ENCODE results near the gene ZBTB16. TPM values are rescaled to one million over a fixed set of nuclear protein-coding genes. Genes with fewer than 3 reads are reported as not detected.

Gene ZBTB16
- total and polyA plus RNA-seq, 7 experiments from 2014 or later = 3.0 to 22.1 (median 7.2) TPM

GRCh38 chr11:114110952-114111947 lies 51.7 kb downstream of the ZBTB16 start:
- CTCF ChIA-PET = interaction anchor here (0.7 kb wide), 1 partner anchor 64 kb away, joined by 3 read pairs; no protein-coding TSS in a partner anchor

DNA sequence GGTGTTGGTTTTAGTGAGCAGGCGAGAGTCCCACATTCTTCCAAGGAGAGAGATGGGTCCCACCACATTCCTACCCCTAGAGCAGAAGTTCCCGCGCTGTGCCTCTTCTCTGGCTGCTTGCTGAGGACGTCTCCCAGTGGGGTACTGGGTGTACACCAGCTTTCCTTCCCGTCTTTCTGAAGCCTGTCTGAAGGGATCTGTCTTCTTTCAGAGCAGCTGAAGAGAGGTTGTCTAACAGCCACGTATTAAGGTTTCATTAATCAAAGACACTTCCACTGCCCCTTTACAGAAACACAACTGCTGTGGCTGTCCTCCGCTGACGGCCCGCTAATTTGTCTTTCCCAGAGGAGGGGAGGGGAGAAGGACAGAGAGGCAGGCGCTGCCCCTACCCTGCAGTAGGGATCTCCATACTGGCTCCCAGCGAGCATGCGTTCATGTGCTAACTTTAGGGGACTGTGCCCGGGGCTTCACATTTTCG lies 56.0 kb downstream of the ZBTB16 start:
- Histone ChIP-seq H3K4me1 (ENCODE audit: control insufficient read depth in 2 of 2, insufficient read depth in 2 of 2, low read length in 2 of 2) (no peaks in the 10 kb centered on the region), H3K27ac (ENCODE audit: low read depth, low read length) (no peak overlapping the region), H3K4me3 (ENCODE audit: low read length) (no peak overlapping the region), H3K9me3 (ENCODE audit: control insufficient read depth in 2 of 3, low read length in 3 of 3) (no peaks in the 10 kb centered on the region), H3K27me3 (ENCODE audit: control insufficient read depth in 2 of 2, insufficient read depth in 2 of 2, low read length in 2 of 2) (no peaks in the 10 kb centered on the region), H3K36me3 (ENCODE audit: control insufficient read depth in 2 of 3, insufficient read depth in 3 of 3, low read length in 3 of 3) (no peaks in the 10 kb centered on the region)
- CTCF ChIA-PET = no interaction called here
- Mint-ChIP-seq H3K27ac (no peak overlapping the region), H3K4me3 (no peak overlapping the region), H3K36me3 (peaks cover 0 to 11% (median 0%) of the 10 kb centered on the region in 5 donors), H3K27me3 (peaks cover 0 to 65% (median 9%) of the 10 kb centered on the region in 5 donors), H3K9me3 (peaks cover 0 to 2% (median 0%) of the 10 kb centered on the region in 11 donors), H3K4me1 (peaks cover 16 to 53% (median 26%) of the 10 kb centered on the region in 7 donors)
- POLR2A ChIA-PET = interaction anchor here (0.7 kb wide), 1 partner anchor 27 kb away, joined by 4 read pairs; no protein-coding TSS in a partner anchor
- intact Hi-C loops (cut with micrococcal nuclease) = no loop called here
- ATAC-seq (no peak), DNase-seq (no peak)

More at GRCh38 chr11:114110952-114111947, 51.7 kb downstream of the ZBTB16 start:
- Mint-ChIP-seq H3K27me3 (peaks cover 0 to 75% (median 5%) of the 10 kb centered on the region in 5 donors), H3K4me3 (peak overlapping the region in 7 of 10 donors; percentile 0 to 65 (median 50)), H3K9me3 (no peaks in the 10 kb centered on the region), H3K4me1 (peaks cover 14 to 61% (median 31%) of the 10 kb centered on the region in 7 donors), H3K36me3 (no peaks in the 10 kb centered on the region), H3K27ac (peak overlapping the region in 1 of 9 donors; percentile 25)
- peak; percentile 29 for ATAC-seq
- no peaks in the 10 kb centered on the region for H3K4me1 ChIP-seq (ENCODE audit: control insufficient read depth in 2 of 2, insufficient read depth in 2 of 2, low read length in 2 of 2)
- no peaks in the 10 kb centered on the region for H3K36me3 ChIP-seq (ENCODE audit: control insufficient read depth in 2 of 3, insufficient read depth in 3 of 3, low read length in 3 of 3)
- no peak overlapping the region for H3K4me3 ChIP-seq (ENCODE audit: low read length)
- POLR2A ChIA-PET = no interaction called here
- H3K27ac ChIP-seq (ENCODE audit: low read depth, low read length) = no peak overlapping the region
- intact Hi-C loops (cut with micrococcal nuclease) = no loop called here
- H3K9me3 ChIP-seq (ENCODE audit: control insufficient read depth in 2 of 3, low read length in 3 of 3) = no peaks in the 10 kb centered on the region
- DNase-seq = no peak
- H3K27me3 ChIP-seq (ENCODE audit: control insufficient read depth in 2 of 2, insufficient read depth in 2 of 2, low read length in 2 of 2) = no peaks in the 10 kb centered on the region

GRCh38 chr11:114116357-114116756 lies 56.8 kb downstream of the ZBTB16 start:
- POLR2A ChIA-PET = interaction anchor here (0.6 to 1.2 kb wide), 2 partner anchors 9 to 11 kb away, joined by 3 read pairs; no protein-coding TSS in a partner anchor
- DNase-seq (no peak), ATAC-seq (no peak)
- H3K27me3 Mint-ChIP-seq = peaks cover 0 to 57% (median 9%) of the 10 kb centered on the region in 5 donors
- peaks cover 10 to 49% (median 18%) of the 10 kb centered on the region in 7 donors for H3K4me1 Mint-ChIP-seq
- peaks cover 0 to 12% (median 0%) of the 10 kb centered on the region in 5 donors for H3K36me3 Mint-ChIP-seq
- H3K9me3 Mint-ChIP-seq = peaks cover 0 to 2% (median 0%) of the 10 kb centered on the region in 11 donors
- CTCF ChIA-PET = interaction anchor here (1.4 kb wide), 1 partner anchor 20 kb away, joined by 3 read pairs; no protein-coding TSS in a partner anchor
- H3K27ac Mint-ChIP-seq = no peak overlapping the region
- H3K9me3 ChIP-seq (ENCODE audit: control insufficient read depth in 2 of 3, low read length in 3 of 3) = no peaks in the 10 kb centered on the region
- H3K27ac ChIP-seq (ENCODE audit: low read depth, low read length) = no peak overlapping the region
- H3K4me3 ChIP-seq (ENCODE audit: low read length) = no peak overlapping the region
- no peaks in the 10 kb centered on the region for H3K27me3 ChIP-seq (ENCODE audit: control insufficient read depth in 2 of 2, insufficient read depth in 2 of 2, low read length in 2 of 2)
- no peaks in the 10 kb centered on the region for H3K36me3 ChIP-seq (ENCODE audit: control insufficient read depth in 2 of 3, insufficient read depth in 3 of 3, low read length in 3 of 3)
- intact Hi-C loops (cut with micrococcal nuclease) = no loop called here
- peaks cover 0 to under 1% of the 10 kb centered on the region in 2 donors for H3K4me1 ChIP-seq (ENCODE audit: control insufficient read depth in 2 of 2, insufficient read depth in 2 of 2, low read length in 2 of 2)
- H3K4me3 Mint-ChIP-seq = no peak overlapping the region

DNA sequence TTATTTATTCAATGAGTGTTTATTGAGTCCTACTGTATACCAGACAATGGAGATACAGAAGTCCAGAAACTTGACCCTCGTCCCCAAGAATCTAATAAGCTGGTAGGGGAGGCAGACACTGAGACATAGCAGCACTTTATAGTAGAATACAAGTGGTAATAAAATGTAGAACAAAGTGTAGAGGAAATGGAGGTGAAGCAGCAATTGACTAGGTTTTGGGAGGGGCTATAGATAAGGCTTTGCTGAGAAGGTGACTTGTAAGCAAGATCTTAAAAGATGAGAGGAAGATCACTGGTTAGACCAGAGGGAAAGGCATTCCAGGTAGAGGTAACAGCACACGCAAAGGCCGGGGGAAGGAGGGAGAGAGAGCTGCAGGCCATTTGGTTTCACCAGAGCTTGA lies 57.3 kb downstream of the ZBTB16 start:
- H3K27ac ChIP-seq (ENCODE audit: low read depth, low read length) = no peak overlapping the region
- H3K4me1 ChIP-seq (ENCODE audit: control insufficient read depth in 2 of 2, insufficient read depth in 2 of 2, low read length in 2 of 2) = peaks cover 0 to 5% of the 10 kb centered on the region in 2 donors
- no peak overlapping the region for H3K4me3 ChIP-seq (ENCODE audit: low read length)
- POLR2A ChIA-PET = interaction anchor here (0.6 to 1.2 kb wide), 2 partner anchors 8 to 11 kb away, joined by 3 read pairs; no protein-coding TSS in a partner anchor
- H3K4me1 Mint-ChIP-seq = peaks cover 6 to 46% (median 14%) of the 10 kb centered on the region in 7 donors
- CTCF ChIA-PET = interaction anchor here (1.4 kb wide), 1 partner anchor 20 kb away, joined by 3 read pairs; no protein-coding TSS in a partner anchor
- no peak overlapping the region for H3K4me3 Mint-ChIP-seq
- no peak overlapping the region for H3K27ac Mint-ChIP-seq
- peaks cover 0 to 2% (median 0%) of the 10 kb centered on the region in 11 donors for H3K9me3 Mint-ChIP-seq
- H3K9me3 ChIP-seq (ENCODE audit: control insufficient read depth in 2 of 3, low read length in 3 of 3) = no peaks in the 10 kb centered on the region
- no peaks in the 10 kb centered on the region for H3K27me3 ChIP-seq (ENCODE audit: control insufficient read depth in 2 of 2, insufficient read depth in 2 of 2, low read length in 2 of 2)
- intact Hi-C loops (cut with micrococcal nuclease) = no loop called here
- H3K27me3 Mint-ChIP-seq = peaks cover 0 to 52% (median 9%) of the 10 kb centered on the region in 5 donors
- no peaks in the 10 kb centered on the region for H3K36me3 ChIP-seq (ENCODE audit: control insufficient read depth in 2 of 3, insufficient read depth in 3 of 3, low read length in 3 of 3)
- DNase-seq (no peak), ATAC-seq (no peak)
- peaks cover 0 to 12% (median 0%) of the 10 kb centered on the region in 5 donors for H3K36me3 Mint-ChIP-seq

DNA sequence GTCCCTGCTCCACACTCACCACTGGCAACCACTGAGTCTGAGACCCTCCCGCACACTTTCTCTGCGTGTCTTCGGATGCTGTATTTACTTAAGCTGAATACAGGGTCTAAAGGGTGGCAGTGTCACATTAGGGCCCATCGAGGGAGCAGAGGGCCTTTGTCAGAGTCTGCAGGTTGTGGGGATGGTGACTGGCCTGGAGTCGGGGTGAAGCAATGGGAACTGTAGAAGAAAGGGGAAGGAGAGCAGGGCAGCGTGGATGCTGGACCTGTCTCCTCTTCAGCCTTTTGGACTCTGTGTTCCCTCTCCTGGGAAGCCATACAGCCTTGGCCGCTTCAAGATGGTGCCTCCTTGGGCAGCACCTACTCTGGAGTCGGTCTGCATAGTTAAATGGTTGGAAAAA lies 61.1 kb downstream of the ZBTB16 start:
- peaks cover 4 to 39% (median 18%) of the 10 kb centered on the region in 7 donors for H3K4me1 Mint-ChIP-seq
- intact Hi-C loops (cut with micrococcal nuclease) = no loop called here
- no peak overlapping the region for H3K27ac ChIP-seq (ENCODE audit: low read depth, low read length)
- no peaks in the 10 kb centered on the region for H3K9me3 ChIP-seq (ENCODE audit: control insufficient read depth in 2 of 3, low read length in 3 of 3)
- H3K27me3 ChIP-seq (ENCODE audit: control insufficient read depth in 2 of 2, insufficient read depth in 2 of 2, low read length in 2 of 2) = no peaks in the 10 kb centered on the region
- ChIA-PET CTCF (no interaction called here), POLR2A (no interaction called here)
- H3K9me3 Mint-ChIP-seq = peaks cover 0 to 2% (median 0%) of the 10 kb centered on the region in 11 donors
- no peak overlapping the region for H3K4me3 ChIP-seq (ENCODE audit: low read length)
- peaks cover 0 to 7% of the 10 kb centered on the region in 2 donors for H3K4me1 ChIP-seq (ENCODE audit: control insufficient read depth in 2 of 2, insufficient read depth in 2 of 2, low read length in 2 of 2)
- peaks cover 0 to 25% (median 0%) of the 10 kb centered on the region in 5 donors for H3K27me3 Mint-ChIP-seq
- DNase-seq (no peak), ATAC-seq (no peak)
- no peak overlapping the region for H3K4me3 Mint-ChIP-seq
- H3K27ac Mint-ChIP-seq = no peak overlapping the region
- no peaks in the 10 kb centered on the region for H3K36me3 ChIP-seq (ENCODE audit: control insufficient read depth in 2 of 3, insufficient read depth in 3 of 3, low read length in 3 of 3)
- H3K36me3 Mint-ChIP-seq = peaks cover 0 to 12% (median 0%) of the 10 kb centered on the region in 5 donors

GRCh38 chr11:114121138-114121537 lies 61.6 kb downstream of the ZBTB16 start:
- no peak overlapping the region for H3K27ac Mint-ChIP-seq
- intact Hi-C loops (cut with micrococcal nuclease) = no loop called here
- H3K4me3 Mint-ChIP-seq = no peak overlapping the region
- no peaks in the 10 kb centered on the region for H3K9me3 ChIP-seq (ENCODE audit: control insufficient read depth in 2 of 3, low read length in 3 of 3)
- CTCF ChIA-PET = no interaction called here
- peaks cover 0 to 7% of the 10 kb centered on the region in 2 donors for H3K4me1 ChIP-seq (ENCODE audit: control insufficient read depth in 2 of 2, insufficient read depth in 2 of 2, low read length in 2 of 2)
- POLR2A ChIA-PET = no interaction called here
- peaks cover 0 to 24% (median 0%) of the 10 kb centered on the region in 5 donors for H3K27me3 Mint-ChIP-seq
- H3K36me3 Mint-ChIP-seq = peaks cover 0 to 12% (median 0%) of the 10 kb centered on the region in 5 donors
- ATAC-seq (no peak), DNase-seq (no peak)
- H3K27me3 ChIP-seq (ENCODE audit: control insufficient read depth in 2 of 2, insufficient read depth in 2 of 2, low read length in 2 of 2) = no peaks in the 10 kb centered on the region
- H3K4me3 ChIP-seq (ENCODE audit: low read length) = no peak overlapping the region
- H3K27ac ChIP-seq (ENCODE audit: low read depth, low read length) = no peak overlapping the region
- no peaks in the 10 kb centered on the region for H3K36me3 ChIP-seq (ENCODE audit: control insufficient read depth in 2 of 3, insufficient read depth in 3 of 3, low read length in 3 of 3)
- peaks cover 4 to 39% (median 18%) of the 10 kb centered on the region in 7 donors for H3K4me1 Mint-ChIP-seq
- peaks cover 0 to 2% (median 0%) of the 10 kb centered on the region in 11 donors for H3K9me3 Mint-ChIP-seq

Data from naive thymus-derived CD4-positive, alpha-beta T cell (primary cell).